Upper lobe of left lung (tissue), 6 donors: ENCODE measurements around the gene NCOA6. TPM values are rescaled to one million over a fixed set of nuclear protein-coding genes. Genes with fewer than 3 reads are reported as not detected.

Source experiments
- ATAC-seq, 2 donors: fragments of 200-7000 bp; cut with Tn5 transposase; one replicate each; pipeline ENCODE4 v1.9.1; 2022; ENCODE audit warnings: mild to moderate bottlenecking in 2 of 2, moderate library complexity in 2 of 2; ENCODE audit not compliant: low FRiP score in 2 of 2
- DNase-seq, 2 donors: peaks; one replicate each; pipeline ENCODE4 v3.0.0-alpha.2; 2019 to 2020
- H3K27ac ChIP-seq, 4 donors: fragments of 200-600 bp; sonication (generic); one replicate each; pipeline ENCODE4 v1.5.1; 2016 to 2019
- H3K27me3 ChIP-seq, 4 donors: fragments of 200-600 bp; sonication (generic); one replicate each; pipeline ENCODE4 v1.5.1; 2017 to 2019
- H3K36me3 ChIP-seq, 4 donors: fragments of 200-600 bp; sonication (generic); one replicate each; pipeline ENCODE4 v1.5.1; 2016 to 2019
- H3K4me1 ChIP-seq, 4 donors: fragments of 200-600 bp; sonication (generic); one replicate each; pipeline ENCODE4 v1.5.1; 2018 to 2019
- H3K4me3 ChIP-seq, 4 donors: fragments of 200-600 bp; sonication (generic); one replicate each; pipeline ENCODE4 v1.5.1; 2017 to 2019; ENCODE audit warnings: mild to moderate bottlenecking in 2 of 4, moderate library complexity in 1 of 4
- H3K9me3 ChIP-seq, 4 donors: fragments of 200-600 bp; sonication (generic); one replicate each; pipeline ENCODE4 v1.5.1; 2018 to 2019
- CTCF ChIP-seq, 6 experiments: fragments of 450-650 bp in 4 of 6; fragments of 200-600 bp in 2 of 6; sonication (generic) in 2 of 6; IDR thresholded peaks; one replicate each; pipeline ENCODE4 v1.5.1; 2016 to 2019; ENCODE audit warnings: antibody characterized with exemption in 6 of 6
- EP300 ChIP-seq, 4 donors: sonication (generic); formaldehyde crosslinking; IDR thresholded peaks; one replicate each; pipeline ENCODE4 v1.5.1; 2017; ENCODE audit warnings: antibody characterized with exemption in 4 of 4, control low read depth in 2 of 4
- POLR2A ChIP-seq, 4 donors: fragments of 450-650 bp; IDR thresholded peaks; one replicate each; pipeline ENCODE4 v1.5.1; 2016 to 2017; ENCODE audit warnings: antibody characterized with exemption in 4 of 4, mild to moderate bottlenecking in 2 of 4
- POLR2AphosphoS5 ChIP-seq, 2 donors: sonication (generic); formaldehyde crosslinking; IDR thresholded peaks; one replicate each; pipeline ENCODE4 v1.5.1; 2017; ENCODE audit warnings: antibody characterized with exemption in 2 of 2
- WGBS, 2 donors: methylation state at CpG; one replicate each; pipeline ENCODE4 v1.1.5; 2017 to 2018; 5-methylcytosine and 5-hydroxymethylcytosine counted together
- total RNA-seq, 6 donors: library from RNA; depleted of rRNA in 4 of 6; stranded (reverse); fragments of >200 nt in 4 of 6; gene quantifications; one replicate each; pipeline versions ENCODE4 v1.1.0 to v1.2.1, GENCODE V29; 2016 to 2021
- donor health status: DM: no; HTN: no; CAD: no; lungs with moderate emphysema.
- donor health status: DM: no; HTN: yes; CAD: no; lungs with severe emphysema.

NCOA6 gene
- total RNA-seq, 6 donors from 2014 or later = 23.0 to 68.1 (median 25.8) TPM

- Histone ChIP-seq H3K4me3 (no peak overlapping the region), H3K9me3 (no peaks in the 10 kb centered on the region), H3K36me3 (peaks cover 0 to 6% (median 0%) of the 10 kb centered on the region in 4 donors), H3K27me3 (no peaks in the 10 kb centered on the region), H3K27ac (no peak overlapping the region), H3K4me1 (peaks cover 0 to 15% (median 5%) of the 10 kb centered on the region in 4 donors)
- 64 to 84% methylated on average over 3 of the region's 3 CpGs for WGBS, 2 donors
- ATAC-seq (no peak), DNase-seq (no peak)
- TF ChIP-seq EP300 (IDR thresholded peaks at IDR 0.05) (no peak), POLR2AphosphoS5 (IDR thresholded peaks at IDR 0.05) (no peak), POLR2A (IDR thresholded peaks at IDR 0.05) (no peak), CTCF (IDR thresholded peaks at IDR 0.05) (no peak)
Measured at GRCh38 chr20:34798328-34798727, 27.1 kb downstream of the NCOA6 start.

DNA sequence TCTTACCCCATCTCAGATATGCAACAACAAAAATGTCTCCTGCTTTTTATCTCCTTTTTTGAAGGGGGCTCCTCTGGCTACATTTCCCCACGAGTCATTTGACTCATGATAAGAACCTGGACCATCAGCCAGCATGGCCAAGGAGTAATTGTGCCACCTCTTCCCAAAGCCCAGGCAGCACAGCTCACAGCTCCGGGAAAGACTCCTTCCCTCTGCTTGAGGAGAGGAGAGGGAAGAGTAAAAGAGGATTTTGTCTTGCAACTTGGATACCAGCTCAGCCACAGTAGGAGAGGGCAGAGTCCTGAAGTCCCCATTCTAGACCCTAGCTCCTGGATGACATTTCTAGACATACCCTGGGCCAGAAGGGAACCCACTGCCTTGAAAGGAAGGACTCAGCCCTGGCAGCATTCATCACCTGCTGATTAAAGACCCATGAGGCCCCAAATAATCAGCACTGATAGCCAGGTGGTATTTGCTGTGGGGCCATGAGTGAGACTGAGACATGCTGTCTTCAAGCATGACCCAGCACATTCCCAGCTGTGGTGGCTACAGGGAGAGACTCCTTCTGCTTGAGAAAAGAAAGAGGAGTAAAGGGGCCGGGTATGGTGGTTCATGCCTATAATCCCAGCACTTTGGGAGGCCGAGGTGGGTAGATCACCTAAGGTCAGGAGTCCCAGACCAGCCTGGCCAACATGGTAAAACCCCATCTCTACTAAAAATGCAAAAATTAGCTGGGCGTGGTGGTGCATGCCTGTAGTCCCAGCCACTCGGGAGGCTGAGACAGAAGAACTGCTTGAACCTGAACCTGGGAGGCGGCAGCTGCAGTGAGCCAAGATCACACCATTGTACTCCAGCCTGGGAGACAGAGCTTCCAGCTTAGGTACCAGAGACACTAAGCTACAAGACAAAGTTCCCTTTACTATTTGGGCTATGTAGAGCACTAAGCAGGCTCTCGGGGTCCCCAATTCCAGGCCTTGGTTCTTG is 28.1 kb downstream of the NCOA6 start:
- Histone ChIP-seq H3K4me1 (peaks cover 2 to 16% (median 6%) of the 10 kb centered on the region in 4 donors), H3K4me3 (no peak overlapping the region), H3K9me3 (no peaks in the 10 kb centered on the region), H3K27ac (no peak overlapping the region), H3K27me3 (no peaks in the 10 kb centered on the region), H3K36me3 (no peaks in the 10 kb centered on the region)
- WGBS, 2 donors = 77 to 89% methylated on average over 8 of the region's 8 CpGs
- TF ChIP-seq POLR2A (IDR thresholded peaks at IDR 0.05) (no peak), CTCF (IDR thresholded peaks at IDR 0.05) (no peak), EP300 (IDR thresholded peaks at IDR 0.05) (no peak), POLR2AphosphoS5 (IDR thresholded peaks at IDR 0.05) (no peak)
- DNase-seq = no peak
- no peak for ATAC-seq

- H3K27ac ChIP-seq = no peak overlapping the region
- H3K36me3 ChIP-seq = peaks cover 0 to 13% (median 5%) of the 10 kb centered on the region in 4 donors
- WGBS, 2 donors = 66% methylated on average over 2 of the region's 2 CpGs
- no peak overlapping the region for H3K4me3 ChIP-seq
- TF ChIP-seq POLR2A (IDR thresholded peaks at IDR 0.05) (no peak), EP300 (IDR thresholded peaks at IDR 0.05) (peak in 1 of 4 donors; percentile 8), POLR2AphosphoS5 (IDR thresholded peaks at IDR 0.05) (no peak)
- no peaks in the 10 kb centered on the region for H3K9me3 ChIP-seq
- H3K4me1 ChIP-seq = peaks cover 14 to 26% (median 20%) of the 10 kb centered on the region in 4 donors
- ATAC-seq (no peak), DNase-seq (peak in 1 of 2 donors; percentile 46)
- H3K27me3 ChIP-seq = no peaks in the 10 kb centered on the region
Measured at GRCh38 chr20:34794006-34794585, 31.4 kb downstream of the NCOA6 start.

GRCh38 chr20:34792687-34793363 is 32.6 kb downstream of the NCOA6 start:
- DNase-seq (no peak), ATAC-seq (no peak)
- H3K9me3 ChIP-seq = no peaks in the 10 kb centered on the region
- peaks cover 14 to 26% (median 20%) of the 10 kb centered on the region in 4 donors for H3K4me1 ChIP-seq
- no peak for TF ChIP-seq POLR2AphosphoS5 (IDR thresholded peaks at IDR 0.05)
- TF ChIP-seq EP300 (IDR thresholded peaks at IDR 0.05) = no peak
- TF ChIP-seq CTCF (IDR thresholded peaks at IDR 0.05) = no peak
- TF ChIP-seq POLR2A (IDR thresholded peaks at IDR 0.05) = no peak
- no peak overlapping the region for H3K27ac ChIP-seq
- 98 to 99% methylated on average over 4 of the region's 4 CpGs for WGBS, 2 donors
- H3K27me3 ChIP-seq = no peaks in the 10 kb centered on the region
- H3K36me3 ChIP-seq = peaks cover 0 to 26% (median 12%) of the 10 kb centered on the region in 4 donors
- H3K4me3 ChIP-seq = no peak overlapping the region
